Neural crest cell (in vitro differentiated cells): ENCODE results near the gene BMX. TPM values are rescaled to one million over a fixed set of nuclear protein-coding genes. Genes with fewer than 3 reads are reported as not detected.

ENCODE experiments used
- DNase-seq: peaks from one replicate; pipeline ENCODE4 v3.0.0; 2021; ENCODE audit warnings: low read depth, mixed read lengths, low spot score
- H3K27ac Mint-ChIP-seq: one replicate; pipeline ENCODE4 v1.8.0; 2021; ENCODE audit warnings: mild to moderate bottlenecking, mixed read lengths; ENCODE audit not compliant: unreplicated experiment
- H3K27me3 Mint-ChIP-seq: 2 replicates; pipeline ENCODE4 v1.8.0; 2021; ENCODE audit warnings: low read depth, mild to moderate bottlenecking, mixed read lengths
- H3K36me3 Mint-ChIP-seq: 2 replicates; pipeline ENCODE4 v1.8.0; 2021; ENCODE audit warnings: low read depth, mild to moderate bottlenecking, mixed read lengths
- H3K4me1 Mint-ChIP-seq: 2 replicates; pipeline ENCODE4 v1.8.0; 2021; ENCODE audit warnings: mixed read lengths
- H3K4me3 Mint-ChIP-seq: one replicate; pipeline ENCODE4 v1.8.0; 2021; ENCODE audit warnings: mild to moderate bottlenecking, mixed read lengths
- H3K9me3 Mint-ChIP-seq: 2 replicates; pipeline ENCODE4 v1.8.0; 2021; ENCODE audit warnings: mixed read lengths
- total RNA-seq: library from RNA; stranded (reverse); gene quantifications from 2 replicates; pipeline ENCODE4 v1.2.1, GENCODE V29; 2021
- TF ChIP-seq, protein P1 (sequence below): fragments of 200-600 bp; sonication (generic); conservative IDR thresholded peaks from 2 replicates; pipeline ENCODE4 v1.5.0; 2021; ENCODE audit warnings: antibody characterized with exemption, mild to moderate bottlenecking

Gene BMX
- total RNA-seq, 1 donor from 2014 or later: not detected

DNA sequence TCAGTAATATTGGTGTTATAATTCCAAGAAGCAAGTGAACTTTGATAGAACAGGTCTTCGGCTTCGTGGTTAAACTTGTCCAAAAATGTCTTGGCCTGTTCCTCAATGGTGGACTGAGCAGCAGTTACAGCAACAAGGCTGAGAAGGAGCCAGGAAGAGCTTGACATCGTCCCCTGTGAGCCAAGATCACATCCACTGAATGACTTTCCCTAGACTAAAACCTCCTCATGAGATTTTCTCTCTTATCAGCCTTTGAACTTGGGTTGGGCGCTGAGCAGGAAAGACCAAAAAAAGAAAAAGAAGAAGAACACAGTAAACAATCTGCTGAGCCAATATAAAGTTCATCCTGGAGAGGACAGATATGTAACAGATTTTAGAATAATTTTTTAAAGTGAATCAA lies 100.1 kb downstream of the BMX start, which contains the start of gene ACE2:
ACE2 (minus strand) TSS at position 216 of the 400 bp plus-strand sequence; CDS start at position 167, 49 bp downstream.
- Mint-ChIP-seq H3K9me3 (no peaks in the 10 kb centered on the region), H3K27me3 (no peaks in the 10 kb centered on the region)

GRCh38 chrX:15601932-15602331 lies 101.3 kb downstream of the BMX start:
- TF ChIP-seq, protein P1, sequence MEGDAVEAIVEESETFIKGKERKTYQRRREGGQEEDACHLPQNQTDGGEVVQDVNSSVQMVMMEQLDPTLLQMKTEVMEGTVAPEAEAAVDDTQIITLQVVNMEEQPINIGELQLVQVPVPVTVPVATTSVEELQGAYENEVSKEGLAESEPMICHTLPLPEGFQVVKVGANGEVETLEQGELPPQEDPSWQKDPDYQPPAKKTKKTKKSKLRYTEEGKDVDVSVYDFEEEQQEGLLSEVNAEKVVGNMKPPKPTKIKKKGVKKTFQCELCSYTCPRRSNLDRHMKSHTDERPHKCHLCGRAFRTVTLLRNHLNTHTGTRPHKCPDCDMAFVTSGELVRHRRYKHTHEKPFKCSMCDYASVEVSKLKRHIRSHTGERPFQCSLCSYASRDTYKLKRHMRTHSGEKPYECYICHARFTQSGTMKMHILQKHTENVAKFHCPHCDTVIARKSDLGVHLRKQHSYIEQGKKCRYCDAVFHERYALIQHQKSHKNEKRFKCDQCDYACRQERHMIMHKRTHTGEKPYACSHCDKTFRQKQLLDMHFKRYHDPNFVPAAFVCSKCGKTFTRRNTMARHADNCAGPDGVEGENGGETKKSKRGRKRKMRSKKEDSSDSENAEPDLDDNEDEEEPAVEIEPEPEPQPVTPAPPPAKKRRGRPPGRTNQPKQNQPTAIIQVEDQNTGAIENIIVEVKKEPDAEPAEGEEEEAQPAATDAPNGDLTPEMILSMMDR: no peak
- Mint-ChIP-seq H3K4me3 (no peak overlapping the region), H3K27me3 (no peaks in the 10 kb centered on the region), H3K4me1 (peaks cover 2% of the 10 kb centered on the region), H3K9me3 (no peaks in the 10 kb centered on the region), H3K36me3 (no peaks in the 10 kb centered on the region), H3K27ac (no peak overlapping the region)
- no peak for DNase-seq

More for the DNA sequence above, 100.1 kb downstream of the BMX start, which contains the start of gene ACE2:
- H3K4me1 Mint-ChIP-seq: no peaks in the 10 kb centered on the region
- DNase-seq: no peak
- TF ChIP-seq, protein P1: no peak
- no peaks in the 10 kb centered on the region for H3K36me3 Mint-ChIP-seq
- H3K4me3 Mint-ChIP-seq: no peak within 1 kb of the TSS
- H3K27ac Mint-ChIP-seq: no peak within 1 kb of the TSS

DNA sequence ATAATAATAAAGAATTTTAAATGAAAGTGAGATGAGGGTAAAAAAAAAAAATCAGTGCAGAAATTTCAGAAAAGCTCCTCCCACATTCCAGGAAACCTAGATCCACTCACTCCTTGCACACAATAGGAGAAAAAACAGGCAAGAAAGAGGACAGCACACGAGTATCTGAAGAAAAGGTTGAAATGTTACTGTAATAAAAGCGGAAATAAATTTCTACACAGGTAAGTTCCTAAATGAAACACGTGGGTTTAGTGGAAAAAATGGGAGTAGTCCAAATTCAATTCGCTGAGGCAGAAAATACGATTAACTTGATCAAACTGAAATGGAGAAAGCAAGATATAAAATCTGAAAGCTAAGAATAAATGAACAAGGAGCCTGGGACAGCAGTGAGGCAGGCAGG lies 102.2 kb downstream of the BMX start:
- H3K9me3 Mint-ChIP-seq: no peaks in the 10 kb centered on the region
- no peaks in the 10 kb centered on the region for H3K27me3 Mint-ChIP-seq
- no peak overlapping the region for H3K4me3 Mint-ChIP-seq
- TF ChIP-seq, protein P1: no peak
- DNase-seq: no peak
- H3K36me3 Mint-ChIP-seq: no peaks in the 10 kb centered on the region
- H3K27ac Mint-ChIP-seq: no peak overlapping the region
- H3K4me1 Mint-ChIP-seq: peaks cover 4% of the 10 kb centered on the region

GRCh38 chrX:15605226-15605625 lies 104.6 kb downstream of the BMX start:
- peaks cover 4% of the 10 kb centered on the region for H3K4me1 Mint-ChIP-seq
- DNase-seq: no peak
- no peaks in the 10 kb centered on the region for H3K36me3 Mint-ChIP-seq
- H3K27ac Mint-ChIP-seq: no peak overlapping the region
- H3K4me3 Mint-ChIP-seq: no peak overlapping the region
- H3K27me3 Mint-ChIP-seq: no peaks in the 10 kb centered on the region
- no peaks in the 10 kb centered on the region for H3K9me3 Mint-ChIP-seq
- TF ChIP-seq, protein P1: no peak

Other genes with a start within 250 kb of the BMX start
- 0.28 TPM in 1 of 2 replicates, not detected in the other for gene ASB9, start 230.7 kb upstream of the BMX start, total RNA-seq
- gene ASB11, start 185.2 kb upstream of the BMX start, total RNA-seq: not detected in 2 replicates
- 23.6 and 26.2 TPM in 2 replicates for gene PIGA, start 165.3 kb upstream of the BMX start, total RNA-seq
- gene VEGFD, start 116.4 kb upstream of the BMX start, total RNA-seq: 0.43 and 1.2 TPM in 2 replicates
- gene PIR, start 7.5 kb upstream of the BMX start, total RNA-seq: 53.4 and 58.4 TPM in 2 replicates
- not detected in 2 replicates for gene ACE2, start 100.2 kb downstream of the BMX start, total RNA-seq
- gene CLTRN, start 164.0 kb downstream of the BMX start, total RNA-seq: 0.80 and 1.1 TPM in 2 replicates
- 5.7 and 7.1 TPM in 2 replicates for gene CA5B, start 237.5 kb downstream of the BMX start, total RNA-seq